Choroid plexus epithelial cell (primary cell): ENCODE measurements around the gene ZNF638.
A peak's percentile ranks its signal among the peaks of the same experiment; 100 is the strongest.

ENCODE experiments used
- DNase-seq: peaks from one replicate; pipeline ENCODE4 v3.0.0-alpha.2; 2010; ENCODE audit warnings: low read depth
- H3K4me3 ChIP-seq: 2 replicates; pipeline ENCODE4 v1.5.1; 2011; ENCODE audit warnings: low read depth, mild to moderate bottlenecking, control low read depth, low read length, moderate library complexity
- CTCF ChIP-seq: conservative IDR thresholded peaks from 2 replicates; pipeline ENCODE4 v1.5.1; 2011; ENCODE audit warnings: low read depth, mild to moderate bottlenecking, control low read depth, inconsistent platforms, low read length, moderate library complexity

ZNF638 gene

GRCh38 chr2:71474116-71474743, 142.6 kb downstream of the ZNF638 start:
- DNase-seq = no peak
- no peak overlapping the region for H3K4me3 ChIP-seq
- TF ChIP-seq CTCF = no peak

GRCh38 chr2:71474744-71475397, 143.3 kb downstream of the ZNF638 start:
- no peak for TF ChIP-seq CTCF
- H3K4me3 ChIP-seq = no peak overlapping the region
- DNase-seq = no peak

- no peak overlapping the region for H3K4me3 ChIP-seq
- DNase-seq = no peak
- TF ChIP-seq CTCF = no peak
These were observed 144.9 kb downstream of the ZNF638 start for GRCh38 chr2:71476495-71476894.

GRCh38 chr2:71477231-71477691, 145.7 kb downstream of the ZNF638 start:
- peak; percentile 40 for DNase-seq
- no peak for TF ChIP-seq CTCF
- H3K4me3 ChIP-seq = no peak overlapping the region

- DNase-seq = no peak
- no peak for TF ChIP-seq CTCF
- H3K4me3 ChIP-seq = no peak overlapping the region
These were observed 147.2 kb downstream of the ZNF638 start for GRCh38 chr2:71478806-71479205.

- DNase-seq = no peak
- TF ChIP-seq CTCF = no peak
- H3K4me3 ChIP-seq = no peak overlapping the region
These were observed 147.7 kb downstream of the ZNF638 start for GRCh38 chr2:71479261-71479660.

- H3K4me3 ChIP-seq = no peak overlapping the region
- no peak for TF ChIP-seq CTCF
- DNase-seq = no peak
These were observed 149.5 kb downstream of the ZNF638 start for GRCh38 chr2:71481111-71481510.
